Activated CD8-positive, alpha-beta T cell treated with anti-CD3 and anti-CD28 coated beads, Interleukin-2, amount 10 ng/mL, durations not matched to agents 7 days and 5 days (primary cell): ENCODE data around the gene KRTAP10-10. TPM values are rescaled to one million over a fixed set of nuclear protein-coding genes. Genes with fewer than 3 reads are reported as not detected.
"Not testable (repeated sequence)": the region's sequence is repeated elsewhere in the genome, so short reads cannot be mapped to it uniquely, and the experiment has no call there.

Experiments used
- ATAC-seq: fragments of 150-1000 bp; cut with Tn5 transposase; one replicate; pipeline ENCODE4 v1.10.0; 2021; ENCODE audit warnings: moderate library complexity
- CTCF ChIA-PET: fragments of 350-600 bp; sonication (Branson Sonifier 250); formaldehyde crosslinking; loops from one replicate; lab custom pipeline; 2021; ENCODE audit warnings: antibody characterized with exemption; lab: Charles Lee
- POLR2A ChIA-PET: fragments of 350-600 bp; sonication (Branson Sonifier 250); formaldehyde crosslinking; loops from one replicate; lab custom pipeline; 2021; ENCODE audit warnings: antibody characterized with exemption; lab: Charles Lee
- DNase-seq: peaks from one replicate; pipeline ENCODE4 v3.0.0-alpha.2; 2020
- H3K27ac Mint-ChIP-seq: one replicate; pipeline ENCODE4 v1.8.0; 2021; ENCODE audit warnings: mild to moderate bottlenecking, mixed read lengths
- H3K27me3 Mint-ChIP-seq: one replicate; pipeline ENCODE4 v1.8.0; 2021; ENCODE audit warnings: low read depth, mixed read lengths
- H3K36me3 Mint-ChIP-seq: one replicate; pipeline ENCODE4 v1.8.0; 2021; ENCODE audit warnings: low read depth, mixed read lengths
- H3K4me1 Mint-ChIP-seq: one replicate; pipeline ENCODE4 v1.8.0; 2021; ENCODE audit warnings: low read depth, mixed read lengths
- H3K4me3 Mint-ChIP-seq: one replicate; pipeline ENCODE4 v1.8.0; 2021; ENCODE audit warnings: mild to moderate bottlenecking, mixed read lengths
- H3K9me3 Mint-ChIP-seq: one replicate; pipeline ENCODE4 v1.8.0; 2022; ENCODE audit warnings: mixed read lengths; ENCODE audit not compliant: insufficient read depth
- total RNA-seq, 2 experiments: library from RNA; stranded (reverse); gene quantifications; one replicate each; pipeline ENCODE4 v1.2.3, GENCODE V29; 2021

The KRTAP10-10 gene
- total RNA-seq, 2 experiments from 2014 or later = not detected

GRCh38 chr21:44681861-44682579, 44.9 kb downstream of the KRTAP10-10 start, which contains the start of gene KRTAP12-1:
KRTAP12-1 (minus strand) TSS chr21:44682163; CDS start chr21:44682123, 40 bp downstream.
- ATAC-seq (no peak), DNase-seq (no peak)
- H3K4me1 Mint-ChIP-seq = peaks cover 9% of the 10 kb centered on the region
- POLR2A ChIA-PET = no interaction called here
- no peak within 1 kb of the TSS for H3K4me3 Mint-ChIP-seq
- peaks cover 11% of the 10 kb centered on the region for H3K27me3 Mint-ChIP-seq
- H3K27ac Mint-ChIP-seq = no peak within 1 kb of the TSS
- CTCF ChIA-PET = interaction anchor here (1.0 to 1.1 kb wide), 3 partner anchors 8 to 172 kb away, joined by 3 to 4 read pairs (median 3); no protein-coding TSS in a partner anchor
- H3K9me3 Mint-ChIP-seq = no peaks in the 10 kb centered on the region
- no peaks in the 10 kb centered on the region for H3K36me3 Mint-ChIP-seq

- Mint-ChIP-seq H3K4me3 (no peak overlapping the region), H3K27me3 (peaks cover 11% of the 10 kb centered on the region), H3K36me3 (no peaks in the 10 kb centered on the region), H3K4me1 (peaks cover 9% of the 10 kb centered on the region), H3K27ac (no peak overlapping the region), H3K9me3 (no peaks in the 10 kb centered on the region)
- no peak for DNase-seq
- ChIA-PET CTCF (interaction anchor here (1.0 to 1.1 kb wide), 3 partner anchors 9 to 172 kb away, joined by 3 to 4 read pairs (median 3); no protein-coding TSS in a partner anchor), POLR2A (no interaction called here)
- no peak for ATAC-seq
These were observed 45.5 kb downstream of the KRTAP10-10 start for GRCh38 chr21:44682580-44683151.

- Mint-ChIP-seq H3K4me1 (peaks cover 9% of the 10 kb centered on the region), H3K27me3 (peaks cover 11% of the 10 kb centered on the region), H3K9me3 (no peaks in the 10 kb centered on the region), H3K4me3 (no peak overlapping the region), H3K36me3 (no peaks in the 10 kb centered on the region), H3K27ac (no peak overlapping the region)
- CTCF ChIA-PET = no interaction called here
- POLR2A ChIA-PET = no interaction called here
- ATAC-seq (no peak), DNase-seq (no peak)
These were observed 46.9 kb downstream of the KRTAP10-10 start for GRCh38 chr21:44684077-44684476.

GRCh38 chr21:44684483-44684882, 47.3 kb downstream of the KRTAP10-10 start:
- POLR2A ChIA-PET = no interaction called here
- Mint-ChIP-seq H3K36me3 (no peaks in the 10 kb centered on the region), H3K27ac (no peak overlapping the region), H3K4me1 (peaks cover 9% of the 10 kb centered on the region), H3K9me3 (no peaks in the 10 kb centered on the region), H3K27me3 (peaks cover 10% of the 10 kb centered on the region), H3K4me3 (no peak overlapping the region)
- CTCF ChIA-PET = no interaction called here
- ATAC-seq (no peak), DNase-seq (no peak)

DNA sequence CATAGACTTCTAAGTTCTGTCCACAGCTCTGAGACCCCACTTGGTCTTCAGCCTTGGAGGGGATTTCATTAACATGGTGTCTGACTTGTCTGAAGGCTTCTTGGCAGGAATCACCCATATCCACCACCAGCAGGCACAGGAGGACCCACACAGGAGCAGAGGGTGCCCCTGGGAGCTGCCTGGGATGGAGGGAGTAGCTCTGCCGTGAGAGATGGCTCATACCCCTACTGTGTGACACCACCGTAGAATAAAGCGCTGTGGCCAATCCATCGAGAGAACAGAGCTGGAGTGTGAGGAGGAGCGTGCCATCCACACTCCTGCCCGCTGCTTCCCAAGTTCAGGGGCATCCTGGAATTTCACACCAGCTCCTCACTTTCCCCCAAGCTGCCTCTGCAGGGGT, 47.9 kb downstream of the KRTAP10-10 start:
- CTCF ChIA-PET, H3K9me3 Mint-ChIP-seq, H3K4me1 Mint-ChIP-seq, POLR2A ChIA-PET, ATAC-seq, H3K27ac Mint-ChIP-seq, H3K36me3 Mint-ChIP-seq, H3K4me3 Mint-ChIP-seq, H3K27me3 Mint-ChIP-seq: not testable (repeated sequence)
- peak; percentile 18 for DNase-seq

- peaks cover 8% of the 10 kb centered on the region for H3K27me3 Mint-ChIP-seq
- no peaks in the 10 kb centered on the region for H3K9me3 Mint-ChIP-seq
- H3K4me3 Mint-ChIP-seq = no peak overlapping the region
- no peak overlapping the region for H3K27ac Mint-ChIP-seq
- ATAC-seq (no peak), DNase-seq (peak; percentile 17)
- H3K4me1 Mint-ChIP-seq = peaks cover 9% of the 10 kb centered on the region
- ChIA-PET POLR2A (no interaction called here), CTCF (no interaction called here)
- H3K36me3 Mint-ChIP-seq = no peaks in the 10 kb centered on the region
These were observed 49.0 kb downstream of the KRTAP10-10 start for GRCh38 chr21:44686000-44686781.

DNA sequence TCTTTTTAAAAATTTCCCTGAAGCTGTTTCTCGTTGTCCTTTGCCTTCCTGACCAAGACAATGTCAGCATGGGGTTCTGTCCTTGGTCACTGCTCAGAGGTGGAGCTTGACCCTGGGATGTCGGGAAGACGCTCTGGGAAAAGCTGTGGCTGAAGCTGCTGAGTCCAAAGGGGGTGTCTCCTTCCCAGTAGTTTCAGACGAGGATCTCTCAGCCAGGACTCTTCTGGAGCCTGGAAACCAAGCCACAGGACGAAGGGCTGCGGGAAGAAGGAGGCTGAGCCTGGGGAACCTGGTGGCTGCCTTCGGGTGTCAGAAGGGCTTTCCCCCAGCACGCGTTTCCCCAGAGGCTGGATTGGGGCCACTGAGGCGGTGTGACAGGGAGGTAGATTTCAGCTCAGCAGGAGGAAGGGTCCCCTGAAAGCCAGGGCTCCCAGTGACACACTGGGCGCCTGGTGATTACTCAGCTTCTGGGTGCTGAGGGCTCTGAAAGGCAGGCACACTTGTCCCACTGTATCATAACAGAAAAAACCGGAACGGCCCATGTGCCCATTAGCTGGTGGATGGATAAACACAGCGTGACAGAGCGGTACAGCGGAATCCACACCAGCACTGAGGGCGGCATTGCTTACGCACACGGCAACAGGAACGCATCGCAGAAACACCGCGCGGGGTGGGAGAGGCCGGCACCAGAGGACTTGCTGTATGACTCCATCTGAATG, 49.8 kb downstream of the KRTAP10-10 start:
- ChIA-PET CTCF (no interaction called here), POLR2A (no interaction called here)
- Mint-ChIP-seq H3K36me3 (no peaks in the 10 kb centered on the region), H3K9me3 (peaks cover 4% of the 10 kb centered on the region), H3K4me1 (peaks cover 9% of the 10 kb centered on the region), H3K27me3 (peaks cover 14% of the 10 kb centered on the region), H3K4me3 (no peak overlapping the region), H3K27ac (no peak overlapping the region)
- DNase-seq (no peak), ATAC-seq (no peak)

DNA sequence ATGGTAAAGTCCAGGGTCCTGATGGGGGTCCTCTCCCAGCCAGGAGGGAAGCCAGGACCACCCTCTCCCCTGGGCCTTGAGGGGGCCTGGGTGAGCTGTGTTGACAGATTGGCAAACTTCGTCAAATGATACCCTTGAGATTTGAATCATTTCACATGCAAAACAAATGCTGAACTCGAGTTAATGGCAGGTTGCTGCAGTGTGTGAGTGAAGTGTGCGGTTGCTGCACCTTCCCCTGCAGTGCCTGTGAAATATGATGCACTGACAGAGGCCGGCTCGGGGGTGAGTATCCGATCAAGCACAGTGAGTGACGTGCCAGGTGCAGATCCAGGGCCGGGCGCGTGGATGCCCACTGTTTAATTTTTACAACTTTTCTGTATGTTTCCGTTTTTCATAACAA, 50.5 kb downstream of the KRTAP10-10 start:
- POLR2A ChIA-PET = no interaction called here
- no peak for ATAC-seq
- peaks cover 9% of the 10 kb centered on the region for H3K4me1 Mint-ChIP-seq
- peaks cover 10% of the 10 kb centered on the region for H3K9me3 Mint-ChIP-seq
- H3K4me3 Mint-ChIP-seq = no peak overlapping the region
- no peak overlapping the region for H3K27ac Mint-ChIP-seq
- H3K27me3 Mint-ChIP-seq = peaks cover 16% of the 10 kb centered on the region
- CTCF ChIA-PET = no interaction called here
- DNase-seq = no peak
- peaks cover 4% of the 10 kb centered on the region for H3K36me3 Mint-ChIP-seq

Other genes starting within 250 kb of the KRTAP10-10 start
- 1 to 10 TPM; 3.2 to 3.4 TPM for gene LRRC3, start 181.8 kb upstream of the KRTAP10-10 start, total RNA-seq
- not detected for gene KRTAP10-1, start 97.2 kb upstream of the KRTAP10-10 start, total RNA-seq
- not detected for gene KRTAP10-2, start 85.9 kb upstream of the KRTAP10-10 start, total RNA-seq
- not detected for gene KRTAP10-3, start 78.6 kb upstream of the KRTAP10-10 start, total RNA-seq
- gene KRTAP10-4, start 63.6 kb upstream of the KRTAP10-10 start, total RNA-seq = not detected
- not detected for gene KRTAP10-5, start 56.8 kb upstream of the KRTAP10-10 start, total RNA-seq
- not detected for gene KRTAP10-6, start 44.9 kb upstream of the KRTAP10-10 start, total RNA-seq
- gene KRTAP10-7, start 36.8 kb upstream of the KRTAP10-10 start, total RNA-seq = not detected
- not detected for gene KRTAP10-8, start 25.3 kb upstream of the KRTAP10-10 start, total RNA-seq
- gene KRTAP10-9, start 10.3 kb upstream of the KRTAP10-10 start, total RNA-seq = not detected
- not detected for gene KRTAP10-11, start 9.1 kb downstream of the KRTAP10-10 start, total RNA-seq
- gene KRTAP12-4, start 17.3 kb downstream of the KRTAP10-10 start, total RNA-seq = not detected
- gene KRTAP12-3, start 20.6 kb downstream of the KRTAP10-10 start, total RNA-seq = not detected
- not detected for gene KRTAP12-2, start 29.6 kb downstream of the KRTAP10-10 start, total RNA-seq
- gene KRTAP12-1, start 44.8 kb downstream of the KRTAP10-10 start, total RNA-seq = not detected
- gene KRTAP10-12, start 59.8 kb downstream of the KRTAP10-10 start, total RNA-seq = not detected
- not detected for gene TSPEAR, start 74.2 kb downstream of the KRTAP10-10 start, total RNA-seq
- 10 to 100 TPM; 85.5 to 86.0 TPM for gene UBE2G2, start 164.5 kb downstream of the KRTAP10-10 start, total RNA-seq
- 100 to 1,000 TPM in 1 of 2 experiments, 10 to 100 TPM in 1; 98.8 to 102 TPM for gene SUMO3, start 180.7 kb downstream of the KRTAP10-10 start, total RNA-seq
- gene PTTG1IP, start 236.3 kb downstream of the KRTAP10-10 start, total RNA-seq = 10 to 100 TPM; 54.9 to 55.2 TPM